ENCODE data around the gene FES. TPM values are rescaled to one million over a fixed set of nuclear protein-coding genes. Genes with fewer than 3 reads are reported as not detected.

FES gene
- total RNA-seq, 1 donor, result 229 TPM

DNA sequence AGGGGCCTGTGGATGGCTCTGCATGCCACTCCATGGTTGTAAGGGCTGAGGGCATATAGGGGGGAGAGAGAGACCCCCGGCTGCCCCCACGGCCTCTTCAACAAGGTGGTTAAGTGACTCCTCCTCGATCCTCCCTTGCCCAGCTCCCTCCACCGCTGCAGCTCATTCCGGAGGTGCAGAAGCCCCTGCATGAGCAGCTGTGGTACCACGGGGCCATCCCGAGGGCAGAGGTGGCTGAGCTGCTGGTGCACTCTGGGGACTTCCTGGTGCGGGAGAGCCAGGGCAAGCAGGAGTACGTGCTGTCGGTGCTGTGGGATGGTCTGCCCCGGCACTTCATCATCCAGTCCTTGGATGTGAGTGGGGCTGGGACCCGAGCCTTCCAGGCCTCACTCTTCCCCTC, 6.5 kb downstream of the FES start:
- no peak for DNase-seq (ENCODE audit: low read depth in 2 of 3, low spot score in 2 of 3)

DNA sequence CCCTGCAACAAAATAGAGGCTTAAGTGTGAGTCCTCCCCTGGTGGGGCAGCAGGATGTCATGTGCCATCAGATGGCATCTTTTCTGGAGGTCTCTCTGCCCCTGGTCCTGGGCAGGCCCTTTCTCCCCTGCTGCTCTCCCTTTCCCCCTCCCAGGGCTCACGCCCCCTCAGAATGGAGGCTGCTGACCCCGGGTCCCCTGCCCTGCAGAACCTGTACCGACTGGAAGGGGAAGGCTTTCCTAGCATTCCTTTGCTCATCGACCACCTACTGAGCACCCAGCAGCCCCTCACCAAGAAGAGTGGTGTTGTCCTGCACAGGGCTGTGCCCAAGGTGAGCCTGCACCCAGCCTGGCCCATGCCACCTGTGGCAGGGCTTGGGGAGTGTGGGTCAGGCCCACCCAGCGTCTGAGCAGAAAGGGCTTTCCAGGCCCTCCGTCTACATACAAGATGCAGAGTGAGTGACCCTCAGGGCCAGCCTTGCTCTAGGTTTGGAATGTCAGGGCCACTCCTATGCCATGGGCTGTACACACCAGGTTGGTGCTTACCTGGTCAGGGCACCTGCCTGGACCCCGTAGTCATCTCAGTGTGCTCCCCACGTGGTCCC, 7.1 kb downstream of the FES start:
- DNase-seq (ENCODE audit: low read depth in 2 of 3, low spot score in 2 of 3), result no peak

DNA sequence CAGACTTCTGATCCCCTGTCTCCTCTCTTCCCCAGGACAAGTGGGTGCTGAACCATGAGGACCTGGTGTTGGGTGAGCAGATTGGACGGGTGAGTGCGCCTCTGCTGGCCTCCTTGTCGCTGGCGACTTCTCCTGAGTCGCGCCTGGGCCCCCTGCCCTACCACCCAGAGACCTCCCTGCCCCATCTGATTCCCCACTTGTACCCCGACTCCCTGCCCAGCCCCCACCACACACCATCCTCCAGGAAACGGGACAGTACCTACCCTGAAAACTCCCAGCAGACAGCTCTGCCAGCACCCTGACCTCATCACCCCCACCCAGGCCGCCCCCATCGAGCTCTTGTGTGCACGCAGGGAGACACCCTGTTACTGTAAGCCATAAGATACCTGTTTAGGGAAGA, 7.7 kb downstream of the FES start:
- DNase-seq (ENCODE audit: low read depth in 2 of 3, low spot score in 2 of 3), result no peak

GRCh38 chr15:90892498-90893174, 8.3 kb downstream of the FES start:
- no peak for DNase-seq (ENCODE audit: low read depth in 2 of 3, low spot score in 2 of 3)

GRCh38 chr15:90893175-90894090, 9.1 kb downstream of the FES start:
- DNase-seq (ENCODE audit: low read depth in 2 of 3, low spot score in 2 of 3), result no peak

GRCh38 chr15:90895571-90896117, 11.3 kb downstream of the FES start:
- peak in 1 of 3 donors; percentile 12 for DNase-seq (ENCODE audit: low read depth in 2 of 3, low spot score in 2 of 3)

DNA sequence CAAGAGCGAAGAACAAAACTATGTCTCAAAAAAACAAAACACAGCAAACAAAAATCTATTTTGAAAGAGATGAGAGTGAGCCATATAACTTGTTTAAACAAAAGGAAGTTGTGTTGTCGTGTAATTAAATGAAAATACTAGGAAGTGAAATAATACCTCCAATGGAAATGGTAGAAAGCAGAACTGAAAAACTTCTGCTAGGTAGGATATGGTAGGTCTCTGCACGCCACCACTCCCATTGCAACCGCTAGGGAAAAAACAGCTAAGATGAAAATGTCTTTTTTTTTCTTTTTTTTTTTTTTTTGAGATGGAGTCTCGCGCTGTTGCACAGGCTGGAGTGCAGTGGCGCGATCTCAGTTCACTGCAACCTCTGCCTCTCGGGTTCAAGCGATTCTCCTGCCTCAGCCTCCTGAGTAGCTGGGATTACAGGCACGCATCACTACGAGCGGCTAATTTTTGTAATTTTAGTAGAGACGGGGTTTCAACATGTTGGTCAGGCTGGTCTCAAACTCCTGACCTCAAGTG, 12.9 kb downstream of the FES start:
- DNase-seq (ENCODE audit: low read depth in 2 of 3, low spot score in 2 of 3), result peak in 1 of 3 donors; percentile 29

DNA sequence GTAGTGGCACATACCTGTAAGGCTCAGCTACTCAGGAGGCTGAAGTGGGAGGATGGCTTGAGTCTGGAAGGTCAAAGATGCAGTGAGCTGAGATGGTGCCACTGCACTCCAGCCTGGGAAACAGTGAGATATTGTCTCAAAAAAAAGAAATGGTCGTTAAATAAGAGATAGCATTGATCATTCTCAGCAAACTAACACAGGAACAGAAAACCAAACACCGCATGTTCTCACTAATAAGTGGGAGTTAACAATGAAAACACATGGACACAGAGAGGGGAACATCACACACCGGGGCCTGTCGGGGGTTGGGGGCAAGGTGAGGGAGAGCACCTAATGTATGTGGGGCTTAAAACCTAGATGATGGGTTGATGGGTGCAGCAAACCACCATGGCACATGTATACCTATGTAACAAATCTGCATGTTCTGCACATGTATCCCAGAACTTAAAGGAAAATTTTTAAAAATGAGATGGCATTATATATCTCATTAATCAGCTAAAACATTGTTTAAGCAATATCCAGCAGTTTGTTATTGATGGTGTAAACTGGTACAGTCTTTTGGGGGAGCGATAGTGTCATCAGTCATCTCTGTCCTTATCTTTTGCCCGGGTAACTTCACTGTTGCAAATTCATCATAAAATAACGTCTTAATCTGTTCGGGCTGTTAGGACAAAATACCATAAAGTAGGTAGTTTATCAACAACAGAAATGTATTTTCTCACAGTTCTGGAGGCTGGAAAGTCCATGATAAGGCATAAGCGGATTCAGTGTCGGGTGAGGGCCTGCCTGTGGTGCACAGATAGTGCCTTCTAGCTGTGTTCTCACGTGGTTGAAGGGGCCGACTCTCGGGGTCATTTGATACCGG, 17.1 kb downstream of the FES start:
- DNase-seq (ENCODE audit: low read depth in 2 of 3, low spot score in 2 of 3), result peak in 2 of 3 donors; percentile 71 to 87

GRCh38 chr15:90902040-90902839, 17.9 kb downstream of the FES start:
- peak; percentile 64 to 75 (median 74) for DNase-seq (ENCODE audit: low read depth in 2 of 3, low spot score in 2 of 3)

DNA sequence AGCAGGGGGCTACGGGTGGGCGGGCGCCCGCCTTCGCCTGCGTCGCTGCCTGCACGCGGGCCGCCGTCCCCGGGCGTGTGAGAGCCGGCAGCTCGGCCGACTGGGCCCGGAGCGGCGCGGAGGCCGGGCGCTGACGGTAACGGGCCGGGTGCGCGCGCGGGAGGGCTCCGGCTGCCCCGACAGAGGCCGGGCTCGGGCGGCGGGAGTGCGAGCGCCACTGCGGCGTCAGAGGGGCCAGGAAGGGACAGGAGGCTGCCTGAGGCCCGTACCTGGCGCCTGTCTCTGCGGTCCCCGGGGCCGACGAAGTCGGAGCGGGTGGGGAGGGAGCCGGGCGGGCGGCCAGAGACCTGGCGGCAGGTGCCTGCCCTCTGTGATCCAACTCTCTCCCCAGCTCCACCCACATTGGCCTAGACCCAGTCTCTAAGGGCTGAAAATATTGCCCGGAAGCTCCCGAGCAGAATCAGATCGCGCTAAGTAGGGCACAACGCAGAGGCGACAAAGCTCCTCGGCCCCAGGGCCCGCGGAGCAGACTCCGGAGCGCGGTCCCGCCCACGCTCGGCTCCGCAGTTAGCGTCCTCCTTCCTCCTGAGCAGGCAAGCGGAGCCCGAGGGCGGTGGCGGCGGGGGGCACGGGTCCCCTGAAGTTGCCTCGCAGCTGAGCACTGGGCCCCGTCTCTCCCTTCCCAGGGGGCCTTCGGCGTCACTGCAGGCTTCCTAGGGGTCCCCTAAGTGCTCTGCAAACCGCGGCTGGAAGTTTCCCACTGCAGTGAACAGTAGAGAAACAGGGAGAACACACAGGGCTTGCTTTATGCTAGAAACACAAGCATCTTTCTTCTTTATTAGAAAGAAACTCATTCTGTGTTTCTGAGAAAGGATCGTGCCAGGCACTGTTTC, 18.8 kb downstream of the FES start, which contains the start of gene MAN2A2:
TSS of gene MAN2A2 (plus strand) at position 463 of the 893 bp plus-strand sequence. CDS start 906 bp downstream, outside the sequence.
- DNase-seq (ENCODE audit: low read depth in 2 of 3, low spot score in 2 of 3), result peak; percentile 45 to 85 (median 71)

GRCh38 chr15:90903733-90904536, 19.6 kb downstream of the FES start:
- peak in 1 of 3 donors; percentile 10 for DNase-seq (ENCODE audit: low read depth in 2 of 3, low spot score in 2 of 3)

DNA sequence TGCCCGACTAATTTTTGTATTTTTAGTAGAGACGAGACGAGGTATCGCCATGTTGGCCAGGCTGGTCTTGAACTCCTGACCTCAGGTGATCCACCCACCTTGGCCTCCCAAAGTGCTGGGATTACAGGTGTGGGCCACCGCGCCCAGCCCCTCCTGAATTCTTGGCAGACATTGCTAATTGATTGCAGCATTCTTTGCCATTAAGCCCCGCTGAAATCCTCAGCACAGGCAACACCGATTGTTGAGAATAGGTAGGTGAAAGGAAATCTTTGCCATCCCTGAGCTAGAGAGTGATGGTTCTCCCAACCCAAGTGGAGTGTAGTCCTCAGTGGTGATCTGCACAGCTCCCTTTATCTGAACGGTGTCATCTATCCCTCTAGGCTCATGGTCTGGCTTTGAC, 20.4 kb downstream of the FES start:
- no peak for DNase-seq (ENCODE audit: low read depth in 2 of 3, low spot score in 2 of 3)

GRCh38 chr15:90905306-90906180, 21.2 kb downstream of the FES start:
- no peak for DNase-seq (ENCODE audit: low read depth in 2 of 3, low spot score in 2 of 3)

DNA sequence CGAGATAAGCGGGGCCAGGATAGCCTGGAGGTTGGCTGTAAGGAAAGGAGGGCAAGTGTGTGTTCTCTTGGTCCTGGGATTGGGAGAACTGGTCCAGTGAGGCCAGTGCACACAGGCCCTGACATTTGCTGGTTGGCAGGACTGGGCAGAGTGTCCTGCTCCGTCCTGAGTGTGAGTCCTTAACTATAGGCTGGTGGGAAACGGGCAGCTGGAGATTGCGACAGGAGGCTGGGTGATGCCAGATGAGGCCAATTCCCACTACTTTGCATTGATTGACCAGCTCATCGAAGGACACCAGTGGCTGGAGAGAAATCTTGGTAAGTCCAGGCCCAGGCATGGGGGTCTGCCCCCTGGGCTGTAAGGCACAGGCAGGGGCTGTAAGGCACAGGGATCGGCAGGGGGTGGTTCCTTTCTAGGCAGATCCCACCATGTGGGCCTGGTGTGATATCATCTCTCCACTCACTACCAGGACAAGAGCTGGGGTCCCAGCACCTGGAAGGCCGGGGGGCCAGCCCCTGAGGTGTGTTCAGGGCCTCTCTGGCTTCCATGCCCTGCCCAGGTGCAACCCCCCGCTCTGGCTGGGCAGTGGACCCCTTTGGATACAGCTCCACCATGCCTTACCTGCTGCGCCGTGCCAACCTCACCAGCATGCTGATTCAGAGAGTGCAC, 22.0 kb downstream of the FES start:
- no peak for DNase-seq (ENCODE audit: low read depth in 2 of 3, low spot score in 2 of 3)

GRCh38 chr15:90907051-90907660, 22.9 kb downstream of the FES start:
- DNase-seq (ENCODE audit: low read depth in 2 of 3, low spot score in 2 of 3), result no peak
